ENCODE results near the gene IARS2. TPM values are rescaled to one million over a fixed set of nuclear protein-coding genes. Genes with fewer than 3 reads are reported as not detected.

Gene IARS2
- total RNA-seq, 2 donors from 2014 or later, result 53.8 to 64.3 TPM

- TF ChIP-seq CTCF (IDR thresholded peaks at IDR 0.05), result no peak
- TF ChIP-seq POLR2AphosphoS5 (IDR thresholded peaks at IDR 0.05), result no peak
- no peak for TF ChIP-seq POLR2A (IDR thresholded peaks at IDR 0.05)
- Histone ChIP-seq H3K4me1 (replicated peaks) (no peaks in the 10 kb centered on the region), H3K27ac (no peak overlapping the region), H3K27me3 (replicated peaks; ENCODE audit: insufficient read depth) (no peaks in the 10 kb centered on the region), H3K9me3 (no peaks in the 10 kb centered on the region), H3K4me3 (no peak overlapping the region), H3K36me3 (no peaks in the 10 kb centered on the region)
- WGBS, result 74% methylated on average over 1 of the region's 1 CpG
- DNase-seq (ENCODE audit: low spot score), result no peak
- intact Hi-C loops (cut with DNase I), result no loop called here
These were observed 88.2 kb downstream of the IARS2 start for GRCh38 chr1:220182111-220182510.

GRCh38 chr1:220182656-220183055, 88.7 kb downstream of the IARS2 start:
- TF ChIP-seq POLR2AphosphoS5 (IDR thresholded peaks at IDR 0.05), result no peak
- TF ChIP-seq CTCF (IDR thresholded peaks at IDR 0.05), result no peak
- WGBS, result 57% methylated on average over 2 of the region's 2 CpGs

GRCh38 chr1:220184506-220184905, 90.6 kb downstream of the IARS2 start:
- no peak overlapping the region for H3K4me3 ChIP-seq
- WGBS, result 73% methylated on average over 1 of the region's 1 CpG
- H3K4me1 ChIP-seq (replicated peaks), result no peaks in the 10 kb centered on the region
- H3K27me3 ChIP-seq (replicated peaks; ENCODE audit: insufficient read depth), result no peaks in the 10 kb centered on the region
- no peak for TF ChIP-seq POLR2A (IDR thresholded peaks at IDR 0.05)
- no peak for TF ChIP-seq CTCF (IDR thresholded peaks at IDR 0.05)
- TF ChIP-seq POLR2AphosphoS5 (IDR thresholded peaks at IDR 0.05), result no peak
- intact Hi-C loops (cut with DNase I), result no loop called here
- H3K9me3 ChIP-seq, result no peaks in the 10 kb centered on the region
- H3K27ac ChIP-seq, result no peak overlapping the region
- no peak for DNase-seq (ENCODE audit: low spot score)
- H3K36me3 ChIP-seq, result peaks cover 0 to 6% of the 10 kb centered on the region in 2 donors

More at GRCh38 chr1:220182656-220183055, 88.7 kb downstream of the IARS2 start:
- Histone ChIP-seq H3K27me3 (replicated peaks; ENCODE audit: insufficient read depth) (no peaks in the 10 kb centered on the region), H3K4me3 (no peak overlapping the region), H3K9me3 (no peaks in the 10 kb centered on the region), H3K4me1 (replicated peaks) (no peaks in the 10 kb centered on the region), H3K27ac (no peak overlapping the region), H3K36me3 (no peaks in the 10 kb centered on the region)
- no peak for DNase-seq (ENCODE audit: low spot score)
- intact Hi-C loops (cut with DNase I), result no loop called here

- intact Hi-C loops (cut with DNase I), result no loop called here
- no peak overlapping the region for H3K4me3 ChIP-seq
- TF ChIP-seq POLR2AphosphoS5 (IDR thresholded peaks at IDR 0.05), result no peak
- no peak for TF ChIP-seq CTCF (IDR thresholded peaks at IDR 0.05)
- no peak for TF ChIP-seq POLR2A (IDR thresholded peaks at IDR 0.05)
- no peaks in the 10 kb centered on the region for H3K27me3 ChIP-seq (replicated peaks; ENCODE audit: insufficient read depth)
- H3K36me3 ChIP-seq, result peaks cover 0 to 6% of the 10 kb centered on the region in 2 donors
- H3K9me3 ChIP-seq, result no peaks in the 10 kb centered on the region
- no peak for DNase-seq (ENCODE audit: low spot score)
- H3K4me1 ChIP-seq (replicated peaks), result no peaks in the 10 kb centered on the region
- no peak overlapping the region for H3K27ac ChIP-seq
- WGBS, result 92% methylated on average over 2 of the region's 2 CpGs
These were observed 92.8 kb downstream of the IARS2 start for GRCh38 chr1:220186752-220187151.

- Histone ChIP-seq H3K9me3 (no peaks in the 10 kb centered on the region), H3K27me3 (replicated peaks; ENCODE audit: insufficient read depth) (no peaks in the 10 kb centered on the region), H3K27ac (no peak overlapping the region), H3K4me3 (no peak overlapping the region), H3K36me3 (peaks cover 0 to 6% of the 10 kb centered on the region in 2 donors), H3K4me1 (replicated peaks) (no peaks in the 10 kb centered on the region)
- intact Hi-C loops (cut with DNase I), result no loop called here
- no peak for DNase-seq (ENCODE audit: low spot score)
- TF ChIP-seq POLR2A (IDR thresholded peaks at IDR 0.05) (no peak), CTCF (IDR thresholded peaks at IDR 0.05) (no peak), POLR2AphosphoS5 (IDR thresholded peaks at IDR 0.05) (no peak)
- WGBS, result 89% methylated on average over 2 of the region's 2 CpGs
These were observed 94.6 kb downstream of the IARS2 start for GRCh38 chr1:220188538-220188937.
